Activated naive CD8-positive, alpha-beta T cell treated with anti-CD3 and anti-CD28 coated beads for 36 hours (primary cell): ENCODE results near the gene ITPKC. TPM values are rescaled to one million over a fixed set of nuclear protein-coding genes. Genes with fewer than 3 reads are reported as not detected.

ENCODE experiments used
- DNase-seq: peaks from one replicate; pipeline ENCODE4 v3.0.0; 2021
- H3K27ac Mint-ChIP-seq: one replicate; pipeline ENCODE4 v1.8.0; 2022; ENCODE audit warnings: mild to moderate bottlenecking, moderate library complexity, mixed read lengths
- H3K27me3 Mint-ChIP-seq: one replicate; pipeline ENCODE4 v1.8.0; 2022; ENCODE audit warnings: mild to moderate bottlenecking, mixed read lengths
- H3K36me3 Mint-ChIP-seq: one replicate; pipeline ENCODE4 v1.8.0; 2021; ENCODE audit warnings: mild to moderate bottlenecking, mixed read lengths
- H3K4me1 Mint-ChIP-seq: one replicate; pipeline ENCODE4 v1.8.0; 2021; ENCODE audit warnings: mixed read lengths
- H3K4me3 Mint-ChIP-seq: one replicate; pipeline ENCODE4 v1.8.0; 2022; ENCODE audit warnings: mild to moderate bottlenecking, moderate library complexity, mixed read lengths
- H3K9me3 Mint-ChIP-seq: one replicate; pipeline ENCODE4 v1.8.0; 2022; ENCODE audit warnings: mixed read lengths
- total RNA-seq, 2 experiments: library from RNA; stranded (reverse); gene quantifications; one replicate each; pipeline ENCODE4 v1.2.3, GENCODE V29; 2021

The ITPKC gene
- 1 to 10 TPM; 3.8 to 4.1 TPM for total RNA-seq

- DNase-seq: peak; percentile 100
- Mint-ChIP-seq H3K27me3 (no peaks in the 10 kb centered on the region), H3K4me3 (peak within 1 kb of the TSS; percentile 92), H3K4me1 (peaks cover 48% of the 10 kb centered on the region), H3K27ac (peak within 1 kb of the TSS; percentile 98), H3K9me3 (no peaks in the 10 kb centered on the region), H3K36me3 (peaks cover 11% of the 10 kb centered on the region)
Observed at GRCh38 chr19:40716482-40717324, at the start of gene ITPKC, which contains the start of gene COQ8B. Gene ITPKC, plus strand, starts transcription at chr19:40717112. Its CDS starts 24 bp downstream, at chr19:40717136. Gene COQ8B, minus strand, starts transcription at chr19:40716886. Its CDS starts 2,254 bp downstream, at chr19:40714632.

DNA sequence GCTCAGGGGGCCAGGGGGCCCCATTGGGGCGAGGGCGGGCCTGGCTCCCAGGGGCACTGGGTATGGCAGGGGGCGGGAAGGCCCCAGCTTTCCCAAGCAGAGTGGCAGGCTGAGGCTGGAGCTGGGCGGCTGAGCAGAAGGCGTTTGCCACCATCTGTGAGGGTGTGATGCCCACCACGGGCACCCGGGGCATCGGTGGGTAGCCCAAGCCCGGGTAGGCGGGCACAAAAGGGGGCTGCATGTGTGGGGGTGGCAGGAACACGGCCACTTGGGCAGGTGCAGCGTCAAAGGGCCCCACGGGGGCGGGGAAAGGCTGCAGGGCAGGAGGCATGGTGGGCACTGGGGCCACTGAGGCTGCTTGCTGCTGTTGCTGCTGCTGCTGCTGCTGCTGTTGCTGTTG is 49.3 kb upstream of the ITPKC start:
- no peak for DNase-seq
- no peak overlapping the region for H3K27ac Mint-ChIP-seq
- peaks cover 16% of the 10 kb centered on the region for H3K4me1 Mint-ChIP-seq
- H3K9me3 Mint-ChIP-seq: no peaks in the 10 kb centered on the region
- peaks cover 32% of the 10 kb centered on the region for H3K36me3 Mint-ChIP-seq
- H3K27me3 Mint-ChIP-seq: no peaks in the 10 kb centered on the region
- H3K4me3 Mint-ChIP-seq: no peak overlapping the region

GRCh38 chr19:40668991-40669614 is 47.8 kb upstream of the ITPKC start:
- Mint-ChIP-seq H3K27me3 (no peaks in the 10 kb centered on the region), H3K4me1 (peaks cover 7% of the 10 kb centered on the region), H3K4me3 (no peak overlapping the region), H3K27ac (no peak overlapping the region), H3K36me3 (peaks cover 32% of the 10 kb centered on the region), H3K9me3 (no peaks in the 10 kb centered on the region)
- DNase-seq: no peak

DNA sequence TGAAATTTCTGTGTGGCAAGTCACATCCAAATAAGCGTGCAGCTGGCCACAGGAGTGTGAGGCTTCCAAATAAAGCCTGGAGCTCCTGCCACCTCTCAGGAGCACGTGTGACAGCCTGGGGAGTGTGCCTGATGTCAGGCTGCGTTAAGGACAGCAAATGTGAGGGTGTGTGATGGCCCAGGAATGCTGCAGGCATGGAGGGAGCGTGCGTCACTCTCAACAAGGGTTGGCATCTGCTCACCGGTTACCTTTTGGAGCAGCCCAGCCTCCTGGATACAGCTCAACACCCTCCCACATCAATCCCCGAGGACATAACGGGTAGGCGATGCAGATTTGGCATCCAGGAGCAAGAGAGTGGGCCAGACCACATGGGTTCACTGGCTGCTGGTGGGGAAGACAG is 45.5 kb upstream of the ITPKC start:
- no peaks in the 10 kb centered on the region for H3K9me3 Mint-ChIP-seq
- no peaks in the 10 kb centered on the region for H3K27me3 Mint-ChIP-seq
- H3K36me3 Mint-ChIP-seq: peaks cover 36% of the 10 kb centered on the region
- no peak for DNase-seq
- H3K4me1 Mint-ChIP-seq: peaks cover 2% of the 10 kb centered on the region
- no peak overlapping the region for H3K4me3 Mint-ChIP-seq
- no peak overlapping the region for H3K27ac Mint-ChIP-seq

DNA sequence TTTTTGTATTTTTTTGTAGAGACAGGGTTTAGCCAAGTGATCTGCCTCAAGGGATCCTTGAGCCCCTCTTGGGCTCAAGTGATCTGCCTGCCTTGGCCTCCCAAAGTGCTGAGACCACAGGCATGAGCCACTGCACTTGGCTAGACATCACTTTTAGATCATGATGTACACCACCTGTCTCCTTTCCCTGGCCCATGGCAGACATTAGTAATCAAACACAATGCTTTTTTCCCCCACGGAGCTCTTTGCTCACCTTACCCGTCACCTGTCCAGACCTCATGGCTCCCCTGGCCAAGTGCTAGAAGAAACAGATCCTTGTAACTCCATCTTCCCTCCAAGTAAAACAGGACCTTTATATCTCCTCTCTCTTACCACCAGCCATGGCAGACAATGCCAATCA is 44.9 kb upstream of the ITPKC start:
- Mint-ChIP-seq H3K36me3 (peaks cover 33% of the 10 kb centered on the region), H3K4me1 (no peaks in the 10 kb centered on the region), H3K4me3 (no peak overlapping the region), H3K27ac (no peak overlapping the region), H3K9me3 (no peaks in the 10 kb centered on the region), H3K27me3 (no peaks in the 10 kb centered on the region)
- DNase-seq: no peak

DNA sequence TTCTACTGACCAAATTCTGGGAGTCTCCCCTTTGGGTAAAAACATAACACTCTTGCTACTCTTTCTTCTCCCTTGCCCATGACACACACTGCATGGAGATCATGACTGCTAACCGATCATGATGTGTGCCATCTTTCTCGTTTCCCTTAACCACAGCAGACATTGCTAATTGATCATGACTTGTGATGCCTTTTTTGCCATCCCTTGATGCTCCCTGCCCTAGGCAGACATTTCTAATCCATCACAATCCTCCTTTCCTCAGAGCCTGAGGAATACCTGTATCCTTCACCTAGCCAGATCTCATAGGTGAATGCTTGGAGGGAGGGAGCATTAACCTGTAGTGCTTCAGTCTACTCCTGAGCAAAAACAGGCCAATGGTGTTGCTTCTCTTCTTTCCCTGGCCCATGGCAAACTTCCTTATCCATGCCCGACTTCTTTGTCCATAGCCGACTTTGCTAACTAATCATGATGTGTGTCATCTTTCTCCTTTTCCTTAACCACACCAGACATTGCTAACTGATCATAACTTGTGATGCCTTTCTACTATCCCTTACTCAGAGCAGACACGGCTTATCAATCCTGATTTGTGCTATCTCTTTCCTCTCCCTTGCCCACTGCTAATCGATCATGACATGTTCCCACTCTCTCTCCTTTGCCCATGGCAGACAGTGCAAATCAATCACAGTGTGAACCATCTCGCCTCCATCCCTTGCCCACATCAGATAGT is 44.2 kb upstream of the ITPKC start:
- H3K4me1 Mint-ChIP-seq: no peaks in the 10 kb centered on the region
- no peak overlapping the region for H3K27ac Mint-ChIP-seq
- peaks cover 31% of the 10 kb centered on the region for H3K36me3 Mint-ChIP-seq
- no peaks in the 10 kb centered on the region for H3K9me3 Mint-ChIP-seq
- no peak overlapping the region for H3K4me3 Mint-ChIP-seq
- H3K27me3 Mint-ChIP-seq: no peaks in the 10 kb centered on the region
- no peak for DNase-seq

- Mint-ChIP-seq H3K27ac (no peak overlapping the region), H3K4me1 (no peaks in the 10 kb centered on the region), H3K4me3 (no peak overlapping the region), H3K27me3 (no peaks in the 10 kb centered on the region), H3K36me3 (peaks cover 31% of the 10 kb centered on the region), H3K9me3 (no peaks in the 10 kb centered on the region)
- no peak for DNase-seq
Observed at GRCh38 chr19:40673397-40673796, 43.5 kb upstream of the ITPKC start.

- no peaks in the 10 kb centered on the region for H3K27me3 Mint-ChIP-seq
- H3K27ac Mint-ChIP-seq: no peak overlapping the region
- H3K4me1 Mint-ChIP-seq: no peaks in the 10 kb centered on the region
- no peak overlapping the region for H3K4me3 Mint-ChIP-seq
- peaks cover 27% of the 10 kb centered on the region for H3K36me3 Mint-ChIP-seq
- no peaks in the 10 kb centered on the region for H3K9me3 Mint-ChIP-seq
- no peak for DNase-seq
Observed at GRCh38 chr19:40674291-40674690, 42.6 kb upstream of the ITPKC start.

- H3K27ac Mint-ChIP-seq: no peak overlapping the region
- H3K4me1 Mint-ChIP-seq: no peaks in the 10 kb centered on the region
Observed at GRCh38 chr19:40677156-40677555, 39.8 kb upstream of the ITPKC start.

GRCh38 chr19:40681039-40681438 is 35.9 kb upstream of the ITPKC start:
- Mint-ChIP-seq H3K9me3 (no peaks in the 10 kb centered on the region), H3K4me1 (no peaks in the 10 kb centered on the region)

More at GRCh38 chr19:40677156-40677555, 39.8 kb upstream of the ITPKC start:
- Mint-ChIP-seq H3K27me3 (no peaks in the 10 kb centered on the region), H3K4me3 (no peak overlapping the region), H3K9me3 (no peaks in the 10 kb centered on the region), H3K36me3 (peaks cover 20% of the 10 kb centered on the region)
- no peak for DNase-seq

GRCh38 chr19:40682431-40682964 is 34.4 kb upstream of the ITPKC start:
- DNase-seq: no peak
- Mint-ChIP-seq H3K27ac (no peak overlapping the region), H3K4me1 (no peaks in the 10 kb centered on the region), H3K4me3 (no peak overlapping the region), H3K27me3 (no peaks in the 10 kb centered on the region), H3K36me3 (peaks cover 32% of the 10 kb centered on the region), H3K9me3 (no peaks in the 10 kb centered on the region)

More at GRCh38 chr19:40681039-40681438, 35.9 kb upstream of the ITPKC start:
- H3K4me3 Mint-ChIP-seq: no peak overlapping the region
- H3K27ac Mint-ChIP-seq: no peak overlapping the region
- peaks cover 31% of the 10 kb centered on the region for H3K36me3 Mint-ChIP-seq
- no peak for DNase-seq
- H3K27me3 Mint-ChIP-seq: no peaks in the 10 kb centered on the region

- Mint-ChIP-seq H3K27me3 (no peaks in the 10 kb centered on the region), H3K9me3 (no peaks in the 10 kb centered on the region), H3K27ac (no peak overlapping the region), H3K4me1 (no peaks in the 10 kb centered on the region), H3K36me3 (peaks cover 29% of the 10 kb centered on the region), H3K4me3 (no peak overlapping the region)
- DNase-seq: no peak
Observed at GRCh38 chr19:40683437-40683836, 33.5 kb upstream of the ITPKC start.

DNA sequence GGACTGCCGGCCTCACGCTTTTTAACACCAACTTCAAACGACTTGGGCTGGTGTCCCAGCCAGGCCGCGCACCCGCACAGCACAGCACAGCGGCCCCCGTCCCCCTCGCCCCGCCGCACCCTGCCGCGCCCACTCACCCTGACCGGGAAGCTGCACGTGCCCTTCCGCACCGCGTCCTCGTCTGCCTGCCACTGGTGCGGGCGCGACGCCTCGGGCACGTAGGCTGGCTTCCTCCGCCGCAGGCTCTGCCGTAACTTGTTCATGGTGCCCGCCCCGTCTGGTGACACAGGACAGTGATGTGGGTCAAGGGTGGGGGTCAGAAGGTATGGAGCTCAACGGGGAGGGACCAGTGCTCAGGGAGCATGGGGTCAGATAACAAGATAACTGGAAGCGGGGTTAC is 32.6 kb upstream of the ITPKC start:
- H3K9me3 Mint-ChIP-seq: no peaks in the 10 kb centered on the region
- H3K27ac Mint-ChIP-seq: no peak overlapping the region
- no peak overlapping the region for H3K4me3 Mint-ChIP-seq
- H3K4me1 Mint-ChIP-seq: no peaks in the 10 kb centered on the region
- no peaks in the 10 kb centered on the region for H3K27me3 Mint-ChIP-seq
- peaks cover 25% of the 10 kb centered on the region for H3K36me3 Mint-ChIP-seq
- no peak for DNase-seq

- Mint-ChIP-seq H3K4me1 (no peaks in the 10 kb centered on the region), H3K36me3 (peaks cover 25% of the 10 kb centered on the region), H3K27me3 (no peaks in the 10 kb centered on the region), H3K27ac (no peak overlapping the region), H3K4me3 (no peak overlapping the region), H3K9me3 (no peaks in the 10 kb centered on the region)
- no peak for DNase-seq
Observed at GRCh38 chr19:40685016-40685526, 31.8 kb upstream of the ITPKC start.

- Mint-ChIP-seq H3K4me1 (no peaks in the 10 kb centered on the region), H3K4me3 (no peak overlapping the region), H3K9me3 (no peaks in the 10 kb centered on the region), H3K27ac (no peak overlapping the region), H3K27me3 (no peaks in the 10 kb centered on the region), H3K36me3 (peaks cover 23% of the 10 kb centered on the region)
- no peak for DNase-seq
Observed at GRCh38 chr19:40685563-40685962, 31.3 kb upstream of the ITPKC start.
